CD4-positive, alpha-beta T cell treated with Interleukin-17A for 4 hours (primary cell): ENCODE results near the gene CDH9.
"Not testable (repeated sequence)": the region's sequence is repeated elsewhere in the genome, so short reads cannot be mapped to it uniquely, and the experiment has no call there.

Experiments
- DNase-seq: peaks from one replicate; pipeline ENCODE4 v3.0.0-alpha.2; 2020; ENCODE audit warnings: mixed read lengths

CDH9 gene

DNA sequence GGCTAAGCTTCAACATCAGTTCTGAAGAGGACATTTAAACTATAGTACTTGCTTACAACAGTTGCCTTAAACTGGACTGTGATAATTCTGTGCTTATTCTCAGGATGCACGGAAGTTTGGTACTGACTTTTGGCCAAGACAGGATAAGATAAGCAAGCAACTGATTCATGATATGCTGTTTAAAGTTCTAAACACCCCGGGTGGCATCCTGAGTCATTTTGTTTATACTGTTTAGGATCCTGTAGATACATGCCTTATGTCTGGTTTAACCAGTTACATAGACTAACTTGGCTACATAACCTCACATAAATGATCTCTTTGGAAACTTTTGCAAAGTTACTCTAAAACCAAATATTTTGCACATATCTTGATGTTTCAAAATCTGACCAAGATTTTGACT, 95.9 kb downstream of the CDH9 start:
- DNase-seq, result no peak

DNA sequence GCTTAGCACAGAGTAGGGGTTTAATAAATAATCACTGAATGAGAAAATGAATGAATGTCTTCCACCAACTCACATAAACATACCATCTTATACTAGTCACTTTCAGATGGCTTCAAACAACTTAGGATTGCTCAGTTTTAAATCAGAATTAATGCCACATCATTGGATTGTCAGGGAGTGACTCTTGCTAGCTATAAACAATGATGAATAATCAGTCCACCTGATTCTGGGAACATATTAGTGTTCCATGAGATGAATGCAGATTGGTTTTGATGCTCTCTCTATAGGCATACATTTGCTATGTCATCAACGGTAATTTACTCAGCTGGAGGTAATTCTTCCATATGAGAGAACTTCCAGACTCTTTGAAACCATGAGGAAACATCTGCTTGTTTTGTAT, 97.4 kb downstream of the CDH9 start:
- DNase-seq, result no peak

DNA sequence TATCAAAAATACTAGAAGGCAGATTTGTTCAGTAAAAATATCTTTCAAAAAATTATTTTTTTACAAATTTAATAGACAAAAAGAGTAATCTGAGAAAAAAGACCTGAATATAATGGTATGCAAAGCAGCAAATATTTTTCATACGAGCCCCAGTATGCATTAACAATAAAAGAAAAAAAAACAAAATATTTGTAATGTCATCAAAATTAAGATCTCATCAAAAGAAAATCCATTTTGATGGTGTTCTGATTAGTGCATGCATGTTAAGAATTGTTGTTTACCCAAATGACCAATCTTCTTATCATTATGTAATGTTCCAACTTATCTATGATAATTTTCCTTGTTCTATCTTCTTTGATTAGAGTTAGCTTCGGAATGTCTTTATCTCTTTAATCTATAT, 106.1 kb downstream of the CDH9 start:
- DNase-seq, result no peak

DNA sequence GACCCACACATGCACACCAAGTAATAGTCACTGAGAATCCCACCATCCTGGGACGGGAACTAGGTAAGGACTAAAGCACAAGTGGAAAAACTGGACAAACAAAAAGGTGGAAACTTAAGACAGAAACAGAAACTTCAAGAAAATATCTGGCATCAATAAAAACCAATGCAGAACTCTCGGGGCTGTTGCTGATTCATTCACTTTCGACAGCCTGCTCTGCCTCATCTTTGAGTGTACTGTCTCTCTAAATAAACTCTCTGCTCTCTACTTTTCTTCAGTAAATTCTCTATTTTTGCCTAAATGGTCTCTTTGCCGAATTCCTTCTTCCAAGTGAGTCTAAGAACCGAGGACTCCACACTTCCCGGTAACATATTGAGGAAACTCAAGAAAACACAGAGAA, 116.9 kb downstream of the CDH9 start:
- DNase-seq, result no peak

DNA sequence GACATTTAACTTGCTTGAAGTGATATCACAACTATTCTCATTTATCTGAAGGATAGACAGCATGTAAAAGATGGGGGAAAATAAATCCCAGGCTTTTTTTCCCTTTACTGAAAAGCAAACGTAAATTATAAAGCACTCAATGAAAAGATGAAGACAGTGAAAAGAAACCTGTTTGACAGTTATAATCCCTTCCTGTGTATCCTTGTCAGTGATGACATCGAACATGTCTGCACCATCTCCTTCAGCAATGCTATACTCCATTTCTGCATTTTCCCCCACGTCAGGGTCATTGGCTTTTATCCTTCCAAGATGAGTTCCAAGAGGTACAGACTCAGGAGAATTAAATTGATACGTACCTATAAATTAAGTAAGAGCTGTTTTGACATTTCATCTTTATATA, 134.9 kb downstream of the CDH9 start:
- no peak for DNase-seq

DNA sequence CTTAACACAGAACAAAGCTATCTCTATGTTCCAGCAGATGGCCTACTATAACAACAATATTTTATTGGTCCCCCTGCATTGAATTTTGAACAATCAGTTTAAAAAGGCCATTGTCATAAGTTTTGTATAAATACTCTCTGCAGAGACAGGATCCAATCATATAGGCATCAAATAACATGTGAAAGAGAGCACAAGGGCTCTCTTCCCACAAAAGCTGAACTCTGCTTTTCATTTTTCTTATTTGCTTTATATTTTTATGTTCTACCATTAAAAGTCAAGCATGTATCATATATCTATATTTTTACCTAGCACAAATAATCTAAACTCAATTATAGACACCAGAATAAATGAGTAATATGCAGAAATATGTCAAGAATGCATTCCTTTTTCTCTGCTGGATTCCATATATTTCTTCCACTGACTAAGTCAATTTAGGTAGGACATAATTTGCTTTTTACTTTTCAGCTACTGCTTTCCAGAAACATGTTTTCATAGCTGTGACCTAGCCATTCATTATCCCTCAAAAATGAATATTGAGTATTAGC, 143.6 kb downstream of the CDH9 start:
- DNase-seq, result no peak

DNA sequence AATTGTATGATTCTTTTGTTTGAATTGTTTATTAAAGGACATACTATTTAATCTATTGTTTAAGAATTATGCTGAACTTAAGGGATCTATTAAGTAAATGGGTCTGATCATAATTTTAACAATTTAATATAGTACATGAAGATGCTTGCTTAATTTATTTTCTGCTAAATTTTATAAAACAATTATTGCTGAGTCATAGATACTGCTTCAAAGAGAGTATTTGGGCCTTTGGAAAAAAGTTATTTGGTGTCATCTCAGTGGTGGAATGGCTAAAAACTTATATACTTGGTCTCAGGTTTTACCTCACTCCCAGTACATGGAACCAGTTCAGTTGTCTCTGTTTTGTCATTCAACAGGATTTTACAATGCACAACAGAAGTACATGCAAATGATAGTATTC, 145.3 kb downstream of the CDH9 start:
- no peak for DNase-seq

DNA sequence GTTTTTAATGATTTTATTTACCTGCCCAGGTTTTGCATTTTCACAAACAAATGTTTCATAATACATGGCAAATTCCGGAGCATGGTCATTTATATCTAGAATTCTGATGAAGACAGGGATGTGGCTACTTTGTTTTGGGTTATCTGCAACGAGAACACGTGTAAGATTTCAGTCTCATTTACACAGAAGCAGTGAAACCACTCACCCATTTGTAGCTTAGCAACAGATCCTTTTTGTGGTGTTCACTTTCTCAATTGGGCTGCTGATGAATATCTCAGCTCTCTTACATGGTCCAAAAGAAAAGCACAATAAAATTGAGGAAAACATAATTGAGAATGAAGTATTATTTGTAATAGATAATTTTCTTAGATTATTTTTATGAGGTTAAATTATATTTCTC, 148.6 kb downstream of the CDH9 start:
- DNase-seq, result no peak

DNA sequence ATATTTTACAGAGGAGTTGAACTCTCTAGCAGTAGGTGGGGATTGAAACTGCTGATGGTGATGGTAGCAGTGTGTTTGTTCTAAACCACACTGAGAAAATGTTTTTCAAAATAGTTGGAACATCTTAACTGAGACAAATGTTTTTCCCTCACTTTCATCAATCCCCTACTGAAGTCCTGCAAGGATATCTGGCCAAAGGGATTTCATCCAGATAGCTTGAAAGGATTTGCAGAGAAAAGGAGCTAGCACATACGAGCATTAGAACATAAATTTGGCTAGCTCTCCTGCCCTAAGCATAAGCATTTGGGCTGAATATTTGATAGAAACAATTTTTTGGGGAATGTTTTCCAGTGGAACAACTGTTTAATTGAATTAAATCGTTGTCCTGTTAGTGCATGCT, 153.9 kb downstream of the CDH9 start:
- DNase-seq, result no peak

DNA sequence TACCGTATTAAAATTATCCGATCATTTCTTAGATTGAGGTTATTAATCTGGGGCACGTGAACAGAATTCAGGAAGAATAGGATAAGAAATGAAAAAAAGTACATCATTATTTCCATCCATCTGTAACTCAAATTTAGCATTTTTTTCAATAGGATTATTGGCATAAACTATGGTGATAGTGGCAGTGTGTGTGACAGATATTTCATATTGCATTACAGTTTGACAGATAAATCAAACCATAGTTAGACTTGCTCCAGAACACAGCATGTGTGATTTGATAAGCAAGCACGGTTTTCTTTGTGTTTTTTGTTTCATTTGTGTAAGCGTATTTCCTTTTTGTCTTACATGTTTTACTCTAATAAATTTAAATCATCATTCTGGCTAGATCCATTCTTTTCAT, 155.0 kb downstream of the CDH9 start:
- DNase-seq, result no peak

DNA sequence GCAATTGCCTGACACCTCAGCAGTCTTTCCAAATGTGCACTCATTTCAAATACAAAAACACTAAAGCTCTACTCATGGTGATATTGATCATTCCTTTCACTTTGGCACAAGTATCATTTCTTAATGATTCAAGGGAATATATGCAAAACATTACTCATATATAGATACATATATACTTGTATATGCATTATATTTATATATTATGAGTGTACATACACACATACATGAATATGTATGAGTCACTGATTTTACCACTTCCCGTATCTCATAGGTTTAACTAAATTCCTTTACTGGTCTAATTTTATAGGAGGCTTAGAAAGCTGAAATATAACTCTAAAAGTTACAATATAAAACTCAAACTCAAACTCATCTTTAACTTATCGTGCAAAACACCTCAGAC, 156.5 kb downstream of the CDH9 start:
- DNase-seq, result no peak

DNA sequence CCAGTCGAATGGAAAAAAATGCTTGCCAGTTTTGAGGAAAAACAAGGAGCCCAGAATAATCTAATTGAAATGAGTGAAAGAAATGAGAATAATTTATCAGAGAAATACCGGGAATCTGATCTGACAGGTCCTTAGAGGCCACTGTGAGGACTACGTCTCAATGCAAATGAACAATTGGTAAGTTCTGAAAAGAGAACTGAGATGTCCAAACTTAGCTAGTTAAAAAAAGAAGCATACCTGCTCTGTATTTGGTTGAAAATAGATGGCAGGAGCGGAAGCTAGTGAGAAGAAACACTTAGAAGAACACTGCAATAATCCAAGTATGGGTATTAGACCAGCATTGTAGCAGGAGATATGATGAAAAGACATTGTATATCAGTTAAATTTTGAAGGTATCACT, 161.2 kb downstream of the CDH9 start:
- DNase-seq, result no peak

DNA sequence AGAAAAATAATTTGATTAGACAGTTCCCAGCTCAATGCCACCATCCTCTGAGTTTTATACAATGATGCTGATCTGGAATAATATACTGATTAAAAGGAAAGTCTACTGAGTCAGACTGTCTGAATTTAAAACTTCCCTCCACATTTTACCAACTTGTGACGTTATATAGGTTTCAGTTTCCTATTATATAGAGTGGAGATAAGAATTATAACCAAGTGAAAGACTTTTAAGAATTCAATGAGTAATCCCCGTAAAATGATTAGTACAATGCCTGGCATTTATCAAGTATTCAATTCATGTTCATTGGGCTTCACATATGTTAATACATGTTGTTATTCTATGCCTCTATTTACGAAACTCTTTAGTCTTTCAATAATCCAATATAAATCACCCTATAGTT, 166.0 kb downstream of the CDH9 start:
- DNase-seq, result no peak

DNA sequence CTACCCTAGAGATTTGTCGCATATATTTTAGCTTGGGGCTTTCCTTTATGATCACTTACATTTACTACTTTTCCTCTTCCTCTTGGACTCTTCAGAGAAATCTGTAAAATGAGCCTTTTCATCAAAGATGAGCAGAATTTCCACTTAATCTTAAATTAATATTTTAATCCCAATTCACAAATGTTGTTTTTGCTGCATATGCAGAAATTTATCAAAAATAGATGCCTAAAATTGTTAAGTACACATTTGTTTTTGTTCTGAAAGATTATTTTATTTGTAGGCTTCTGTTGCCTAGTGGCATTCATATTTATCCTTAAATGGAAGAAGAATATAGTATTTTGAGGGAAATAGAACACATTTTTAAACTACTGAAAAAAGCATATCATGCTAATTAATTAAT, 168.6 kb downstream of the CDH9 start:
- DNase-seq, result no peak

DNA sequence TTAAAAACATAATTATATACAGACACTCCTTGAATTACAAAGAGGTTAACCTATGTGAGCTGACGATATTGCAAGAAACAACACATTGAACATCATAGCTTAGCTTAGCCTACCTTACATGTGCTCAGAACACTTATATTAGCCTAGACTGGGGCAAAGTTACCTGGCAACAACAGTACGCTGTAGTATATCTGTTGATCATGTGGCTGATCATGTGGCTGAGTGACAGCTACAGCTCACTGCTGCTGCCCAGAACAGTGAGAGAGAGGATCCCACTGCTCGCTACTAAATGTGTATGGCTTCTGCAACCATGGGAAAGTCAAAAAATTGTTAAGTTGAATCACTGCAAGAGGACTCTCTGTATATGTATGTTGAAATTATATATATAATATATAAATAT, 169.9 kb downstream of the CDH9 start:
- DNase-seq, result no peak

DNA sequence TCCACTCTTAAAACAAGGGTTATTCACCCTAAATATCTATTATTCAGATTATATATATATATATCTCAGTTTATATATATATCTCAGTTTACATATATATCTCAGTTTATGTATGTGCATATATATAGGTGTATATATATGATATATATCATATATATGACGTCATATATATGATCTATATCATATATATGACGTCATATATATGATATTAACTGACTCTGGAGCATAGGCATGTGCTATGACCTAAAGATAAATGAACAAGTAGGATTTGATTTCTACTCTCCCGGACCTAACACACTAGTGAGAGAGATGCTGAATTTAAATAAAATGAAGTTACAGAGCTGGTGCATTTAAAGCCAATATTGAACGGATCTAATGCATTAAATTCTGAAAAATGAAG, 174.3 kb downstream of the CDH9 start:
- DNase-seq, result no peak

DNA sequence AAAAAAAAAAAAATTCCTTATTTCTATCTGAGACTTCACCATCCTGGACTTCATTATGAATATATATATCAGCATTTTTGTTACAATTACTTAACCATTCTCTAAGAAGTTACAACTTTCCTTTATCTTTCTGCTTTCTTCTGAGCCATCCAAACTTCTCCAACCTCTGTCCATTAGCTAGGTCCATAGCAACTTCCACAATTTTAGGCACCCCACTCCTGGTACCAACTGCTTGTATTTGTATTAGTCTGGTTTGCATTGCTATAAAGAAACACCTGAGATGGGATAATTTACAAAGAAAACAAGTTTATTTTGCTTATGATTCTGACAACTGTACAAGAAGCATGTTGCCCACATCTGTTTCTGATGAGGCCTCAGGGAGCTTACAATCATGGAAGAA, 182.1 kb downstream of the CDH9 start:
- no peak for DNase-seq

DNA sequence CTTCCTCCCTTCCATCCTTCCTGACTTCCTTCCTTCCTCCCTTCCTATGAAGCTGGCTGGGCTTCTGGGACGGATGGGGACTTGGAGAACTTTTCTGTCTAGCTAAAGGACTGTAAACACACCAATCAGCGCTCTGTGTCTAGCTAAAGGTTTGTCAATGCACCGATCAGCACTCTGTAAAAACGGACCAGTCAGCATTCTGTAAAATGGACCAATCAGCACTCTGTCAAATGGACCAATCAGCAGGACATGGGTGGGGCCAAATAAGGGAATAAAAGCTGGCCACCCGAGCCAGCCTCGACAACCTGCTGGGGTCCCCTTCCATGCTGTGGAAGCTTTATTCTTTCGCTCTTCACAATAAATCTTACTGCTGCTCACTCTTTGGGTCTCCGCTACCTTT, 185.9 kb downstream of the CDH9 start:
- DNase-seq, result not testable (repeated sequence)

DNA sequence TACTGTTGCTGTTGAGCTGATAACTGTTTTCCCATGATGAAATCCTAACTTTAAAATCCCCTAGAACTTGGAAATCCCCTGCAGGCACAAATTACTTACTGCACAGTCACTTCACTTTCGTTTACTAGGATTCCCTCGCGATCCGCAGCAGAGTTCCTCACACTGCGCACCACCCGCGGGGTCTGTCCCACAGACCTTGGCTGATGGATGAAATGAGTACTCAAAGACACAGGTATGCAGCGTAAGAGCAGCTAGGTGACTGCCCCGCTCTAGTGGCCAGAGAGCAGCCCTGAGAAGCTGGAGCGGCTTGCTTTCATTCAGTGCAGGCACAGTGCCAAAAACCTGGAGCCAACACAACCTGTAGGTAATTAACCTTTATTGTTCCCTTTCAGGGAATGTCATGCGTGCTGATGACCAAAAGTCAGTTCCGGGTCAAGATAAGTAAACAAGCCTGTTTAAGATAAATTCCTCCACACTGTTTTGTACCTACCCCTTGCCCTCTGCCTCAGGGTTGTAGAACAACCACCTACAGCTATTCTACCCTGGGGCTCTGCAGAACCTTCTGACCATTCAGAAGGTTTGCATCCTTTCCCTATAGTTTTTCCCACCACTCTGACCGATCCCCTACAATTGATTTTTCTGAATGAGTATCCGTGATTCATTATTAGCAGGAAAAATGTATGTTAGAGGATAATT, 191.2 kb downstream of the CDH9 start:
- DNase-seq, result no peak

DNA sequence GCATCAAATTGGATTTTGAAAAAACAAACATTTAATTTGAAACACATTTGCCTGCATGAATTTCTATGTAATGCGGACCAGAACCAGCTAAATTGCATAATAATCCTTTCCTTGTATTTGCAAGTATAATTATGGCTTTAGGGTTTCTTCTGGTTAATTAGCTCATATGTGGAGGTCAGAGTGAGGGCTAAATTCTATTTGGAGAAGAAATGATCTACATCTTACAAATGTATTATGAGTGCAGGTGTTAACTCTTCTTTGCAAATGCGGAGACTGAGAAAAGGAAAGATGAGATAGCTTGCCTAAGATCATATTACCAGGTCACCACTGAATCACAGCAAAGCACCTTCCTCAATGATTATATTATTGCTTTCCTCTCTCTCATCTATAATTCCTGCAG, 194.7 kb downstream of the CDH9 start:
- DNase-seq, result no peak

DNA sequence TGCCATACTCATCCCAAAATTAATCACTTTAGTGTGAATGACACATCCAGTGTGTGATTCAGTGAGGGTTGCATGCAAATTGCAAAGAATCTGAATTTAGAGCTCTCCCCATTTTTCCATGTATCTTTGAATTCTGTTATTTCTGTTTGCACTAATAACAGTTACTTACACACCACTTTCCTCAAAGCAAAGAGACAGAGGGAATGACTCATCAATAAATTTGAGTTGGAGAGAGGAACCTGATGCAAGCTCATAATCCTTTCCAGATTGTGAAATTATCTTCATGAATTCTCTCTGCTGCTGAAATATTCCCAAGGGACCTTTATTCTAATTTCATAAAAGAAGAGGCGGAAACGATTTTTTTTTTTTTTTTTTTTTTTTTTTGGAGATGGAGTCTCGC, 204.8 kb downstream of the CDH9 start:
- no peak for DNase-seq
